Neural progenitor cell (in vitro differentiated cells): ENCODE data around the gene RNPEP. TPM values are rescaled to one million over a fixed set of nuclear protein-coding genes. Genes with fewer than 3 reads are reported as not detected.
"Not testable (repeated sequence)": the region's sequence is repeated elsewhere in the genome, so short reads cannot be mapped to it uniquely, and the experiment has no call there.

Source experiments
- DNase-seq: peaks from one replicate; pipeline ENCODE4 v3.0.0-alpha.2; 2016; ENCODE audit warnings: low spot score
- H2AFZ ChIP-seq: fragments of 200-600 bp; sonication (generic); replicated peaks from 2 replicates; pipeline ENCODE4 v1.6.1; 2016; ENCODE audit warnings: antibody characterized with exemption
- H3F3A ChIP-seq: fragments of 200-600 bp; sonication (generic); 2 replicates; pipeline ENCODE4 v1.6.1; 2016; ENCODE audit warnings: antibody characterized with exemption, low read depth
- H3K27ac ChIP-seq: fragments of 200-600 bp; sonication (generic); 2 replicates; pipeline ENCODE4 v1.5.1; 2016; ENCODE audit warnings: mild to moderate bottlenecking
- H3K27me3 ChIP-seq: fragments of 200-600 bp; sonication (generic); 2 replicates; pipeline ENCODE4 v1.6.1; 2016; ENCODE audit warnings: mild to moderate bottlenecking, moderate library complexity
- H3K36me3 ChIP-seq: fragments of 200-600 bp; sonication (generic); 2 replicates; pipeline ENCODE4 v1.5.1; 2016
- H3K4me1 ChIP-seq: fragments of 200-600 bp; sonication (generic); 2 replicates; pipeline ENCODE4 v1.6.1; 2016; ENCODE audit warnings: mixed run types
- H3K4me2 ChIP-seq: fragments of 200-600 bp; sonication (generic); 2 replicates; pipeline ENCODE4 v1.6.1; 2016
- H3K4me3 ChIP-seq: fragments of 200-600 bp; sonication (generic); 2 replicates; pipeline ENCODE4 v1.5.1; 2016
- H3K79me2 ChIP-seq: fragments of 200-600 bp; sonication (generic); 2 replicates; pipeline ENCODE4 v1.6.1; 2016; ENCODE audit warnings: low read depth
- H3K9ac ChIP-seq: fragments of 200-600 bp; sonication (generic); 2 replicates; pipeline ENCODE4 v1.6.1; 2016
- H3K9me3 ChIP-seq: fragments of 200-600 bp; sonication (generic); 2 replicates; pipeline ENCODE4 v1.5.1; 2016; ENCODE audit warnings: low read depth
- H4K20me1 ChIP-seq: fragments of 200-600 bp; sonication (generic); 2 replicates; pipeline ENCODE4 v1.6.1; 2016; ENCODE audit warnings: low read depth
- H3K27ac Mint-ChIP-seq: 3 replicates; pipeline ENCODE4 v1.8.0; 2021; ENCODE audit warnings: mixed read lengths
- H3K27me3 Mint-ChIP-seq: 2 replicates; pipeline ENCODE4 v1.8.0; 2022; ENCODE audit warnings: low read depth, mild to moderate bottlenecking, inconsistent platforms, moderate library complexity, mixed read lengths; ENCODE audit not compliant: insufficient read depth
- H3K36me3 Mint-ChIP-seq: 3 replicates; pipeline ENCODE4 v1.8.0; 2021; ENCODE audit warnings: mixed read lengths
- H3K4me1 Mint-ChIP-seq: 3 replicates; pipeline ENCODE4 v1.8.0; 2021; ENCODE audit warnings: mixed read lengths
- H3K4me3 Mint-ChIP-seq: 3 replicates; pipeline ENCODE4 v1.8.0; 2021; ENCODE audit warnings: mild to moderate bottlenecking, moderate library complexity, mixed read lengths
- H3K9me3 Mint-ChIP-seq: 3 replicates; pipeline ENCODE4 v1.8.0; 2020; ENCODE audit warnings: mixed read lengths
- CTCF ChIP-seq: fragments of 200-600 bp; sonication (generic); IDR thresholded peaks from 2 replicates; pipeline ENCODE4 v1.5.1; 2017; ENCODE audit warnings: antibody characterized with exemption, mild to moderate bottlenecking
- EZH2 ChIP-seq: fragments of 200-600 bp; sonication (generic); IDR thresholded peaks from 2 replicates; pipeline ENCODE4 v1.6.1; 2017; ENCODE audit warnings: antibody characterized with exemption, mild to moderate bottlenecking, moderate library complexity
- EZH2phosphoT487 ChIP-seq: fragments of 200-600 bp; sonication (generic); IDR thresholded peaks from 2 replicates; pipeline ENCODE4 v1.6.1; 2017; ENCODE audit warnings: antibody characterized with exemption
- total RNA-seq: library from RNA; depleted of rRNA; stranded (reverse); fragments of >200 nt; gene quantifications from 2 replicates; pipeline ENCODE4 v1.2.3, GENCODE V29; 2015; ENCODE audit warnings: low replicate concordance

RNPEP gene
- total RNA-seq, 1 donor from 2014 or later: 48.7 TPM

- H3K9me3 Mint-ChIP-seq: no peaks in the 10 kb centered on the region
- H3K4me1 Mint-ChIP-seq: peaks cover 15% of the 10 kb centered on the region
- Histone ChIP-seq H3K4me2 (no peak overlapping the region), H3K27me3 (no peaks in the 10 kb centered on the region), H3F3A (no peaks in the 10 kb centered on the region), H3K79me2 (peaks cover 53% of the 10 kb centered on the region), H3K9me3 (no peaks in the 10 kb centered on the region), H3K4me3 (no peak overlapping the region), H3K9ac (no peak overlapping the region), H2AFZ (no peak overlapping the region), H4K20me1 (peaks cover 9% of the 10 kb centered on the region), H3K36me3 (no peaks in the 10 kb centered on the region), H3K4me1 (peaks cover 6% of the 10 kb centered on the region), H3K27ac (no peak overlapping the region)
- H3K36me3 Mint-ChIP-seq: peaks cover 16% of the 10 kb centered on the region
- no peak for DNase-seq
- H3K27me3 Mint-ChIP-seq: peaks cover 4% of the 10 kb centered on the region
- H3K4me3 Mint-ChIP-seq: no peak overlapping the region
- H3K27ac Mint-ChIP-seq: no peak overlapping the region
- TF ChIP-seq EZH2: no peak
- no peak for TF ChIP-seq CTCF
- TF ChIP-seq EZH2phosphoT487: no peak
Observed at GRCh38 chr1:201958348-201958747, 24.1 kb upstream of the RNPEP start.

- H3K36me3 Mint-ChIP-seq: peaks cover 20% of the 10 kb centered on the region
Observed at GRCh38 chr1:201962382-201962781, 20.1 kb upstream of the RNPEP start.

DNA sequence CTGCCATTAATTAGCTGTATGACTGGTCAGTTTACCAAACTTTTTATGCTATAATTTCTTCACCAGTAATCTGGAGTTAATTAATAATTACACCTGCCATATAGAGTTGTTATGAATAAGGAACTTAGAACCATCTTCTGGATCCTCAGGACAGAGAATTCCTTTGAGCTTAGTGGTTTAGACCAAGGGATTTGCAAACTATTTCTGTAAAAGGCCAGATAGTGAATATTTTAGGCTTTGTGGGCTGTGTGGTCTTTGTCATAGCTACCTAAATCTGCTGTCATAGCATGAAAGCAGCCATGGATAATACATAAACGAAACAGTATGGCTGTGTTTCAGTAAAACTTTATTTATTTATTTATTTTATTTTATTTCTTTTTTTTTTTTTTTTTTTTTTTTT, 18.2 kb upstream of the RNPEP start:
- Histone ChIP-seq H3K4me1 (no peaks in the 10 kb centered on the region), H3K36me3 (peaks cover 14% of the 10 kb centered on the region), H3K4me3 (no peak overlapping the region), H3K9me3 (no peaks in the 10 kb centered on the region), H3K4me2 (no peak overlapping the region), H3K27me3 (no peaks in the 10 kb centered on the region), H3K79me2 (peaks cover 9% of the 10 kb centered on the region), H4K20me1 (peaks cover 10% of the 10 kb centered on the region), H3K27ac (no peak overlapping the region), H3F3A (peaks cover 6% of the 10 kb centered on the region), H2AFZ (no peak overlapping the region), H3K9ac (no peak overlapping the region)
- H3K4me1 Mint-ChIP-seq: no peaks in the 10 kb centered on the region
- no peaks in the 10 kb centered on the region for H3K27me3 Mint-ChIP-seq
- H3K27ac Mint-ChIP-seq: no peak overlapping the region
- H3K4me3 Mint-ChIP-seq: no peak overlapping the region
- TF ChIP-seq EZH2phosphoT487: no peak
- no peak for TF ChIP-seq CTCF
- TF ChIP-seq EZH2: no peak
- no peaks in the 10 kb centered on the region for H3K9me3 Mint-ChIP-seq
- DNase-seq: no peak
- peaks cover 13% of the 10 kb centered on the region for H3K36me3 Mint-ChIP-seq

More at GRCh38 chr1:201962382-201962781, 20.1 kb upstream of the RNPEP start:
- not testable (repeated sequence) for DNase-seq, H3K4me1 ChIP-seq, H3K4me1 Mint-ChIP-seq, H3K9ac ChIP-seq, H3K4me3 ChIP-seq, H3K4me2 ChIP-seq, H3K27me3 ChIP-seq, H3K9me3 Mint-ChIP-seq, H3K27me3 Mint-ChIP-seq, H3K9me3 ChIP-seq, H3K4me3 Mint-ChIP-seq, H4K20me1 ChIP-seq, H2AFZ ChIP-seq, H3K27ac Mint-ChIP-seq, H3K27ac ChIP-seq, H3F3A ChIP-seq
- H3K36me3 ChIP-seq: peaks cover 10% of the 10 kb centered on the region
- H3K79me2 ChIP-seq: peaks cover 22% of the 10 kb centered on the region

GRCh38 chr1:201966171-201966570, 16.3 kb upstream of the RNPEP start:
- Mint-ChIP-seq H3K4me1 (no peaks in the 10 kb centered on the region), H3K9me3 (no peaks in the 10 kb centered on the region), H3K27me3 (no peaks in the 10 kb centered on the region), H3K27ac (no peak overlapping the region), H3K36me3 (peaks cover 13% of the 10 kb centered on the region), H3K4me3 (no peak overlapping the region)
- H4K20me1 ChIP-seq: peaks cover 10% of the 10 kb centered on the region
- no peak overlapping the region for H3K4me3 ChIP-seq
- peaks cover 9% of the 10 kb centered on the region for H3K79me2 ChIP-seq
- H3K27ac ChIP-seq: no peak overlapping the region
- H3K4me2 ChIP-seq: no peak overlapping the region
- peaks cover 14% of the 10 kb centered on the region for H3K36me3 ChIP-seq
- no peak overlapping the region for H3K9ac ChIP-seq
- no peaks in the 10 kb centered on the region for H3K27me3 ChIP-seq
- peaks cover 11% of the 10 kb centered on the region for H3F3A ChIP-seq
- DNase-seq: no peak
- H3K4me1 ChIP-seq: no peaks in the 10 kb centered on the region
- TF ChIP-seq EZH2phosphoT487: no peak
- no peak for TF ChIP-seq CTCF
- no peak for TF ChIP-seq EZH2
- H2AFZ ChIP-seq: no peak overlapping the region
- no peaks in the 10 kb centered on the region for H3K9me3 ChIP-seq
